H1 (cell line): ENCODE data around the gene ALOX15. TPM values are rescaled to one million over a fixed set of nuclear protein-coding genes. Genes with fewer than 3 reads are reported as not detected.
A peak's percentile ranks its signal among the peaks of the same experiment; 100 is the strongest.

Experiments
- CBX5 ChIP-seq: fragments of 300-800, 300-1000 bp; sonication (generic); IDR thresholded peaks from 2 replicates; pipeline ENCODE4 v1.7.1; 2016; ENCODE audit warnings: antibody characterized with exemption, low read length, low read depth
- CHD1 ChIP-seq: IDR thresholded peaks from 2 replicates; pipeline ENCODE4 v1.6.1; 2012; ENCODE audit warnings: low read depth, low read length, improper control_type of control experiment
- CREB1 ChIP-seq: IDR thresholded peaks from 2 replicates; pipeline ENCODE4 v1.6.1; 2012; ENCODE audit warnings: inconsistent platforms
- CTBP2 ChIP-seq: IDR thresholded peaks from 2 replicates; pipeline ENCODE4 v1.7.0; 2011; ENCODE audit warnings: borderline replicate concordance, mild to moderate bottlenecking, moderate library complexity, mixed read lengths, low read length; ENCODE audit not compliant: insufficient read depth, insufficient read length
- EGR1 ChIP-seq: IDR thresholded peaks from 2 replicates; pipeline ENCODE4 v1.6.1; 2011; ENCODE audit warnings: low read depth, low read length, borderline replicate concordance
- EP300 ChIP-seq, 2 experiments: IDR thresholded peaks; 1 replicate in 1 of 2; 2 replicates in 1 of 2; pipeline ENCODE4 v1.6.1; 2011 to 2012; ENCODE audit warnings: low read depth in 2 of 2, low read length in 2 of 2, mild to moderate bottlenecking in 2 of 2, borderline replicate concordance in 1 of 2, inconsistent platforms in 1 of 2, moderate library complexity in 1 of 2
- GABPA ChIP-seq: IDR thresholded peaks from 2 replicates; pipeline ENCODE4 v1.6.1; 2011; ENCODE audit warnings: mild to moderate bottlenecking, low read length, moderate library complexity, borderline replicate concordance; ENCODE audit not compliant: insufficient read depth
- HDAC2 ChIP-seq, 2 experiments: fragments of 300-600 bp in 1 of 2; sonication (generic) in 1 of 2; IDR thresholded peaks; 2 replicates each; pipeline ENCODE4 v1.6.1; 2011 to 2012; ENCODE audit warnings: low read depth in 2 of 2, low read length in 2 of 2, mild to moderate bottlenecking in 2 of 2, moderate library complexity in 2 of 2, borderline replicate concordance in 1 of 2, inconsistent platforms in 1 of 2
- KDM5A ChIP-seq: fragments of 200-600 bp; IDR thresholded peaks from 2 replicates; pipeline ENCODE4 v1.7.1; 2012; ENCODE audit warnings: mild to moderate bottlenecking, low read length, inconsistent platforms, mixed read lengths
- MAFK ChIP-seq: IDR thresholded peaks from 2 replicates; pipeline ENCODE4 v1.6.1; 2012; ENCODE audit warnings: low read depth, mild to moderate bottlenecking, improper control_type of control experiment, low read length
- POU5F1 ChIP-seq: IDR thresholded peaks from 2 replicates; pipeline ENCODE4 v1.6.1; 2011; ENCODE audit warnings: low read depth, mild to moderate bottlenecking, low read length, moderate library complexity
- RAD21 ChIP-seq, 2 experiments: IDR thresholded peaks in 1 of 2; conservative IDR thresholded peaks in 1 of 2; 2 replicates each; pipeline ENCODE4 v1.6.1; 2011; ENCODE audit warnings: low read depth in 2 of 2, low read length in 2 of 2, improper control_type of control experiment in 1 of 2, inconsistent platforms in 1 of 2, mild to moderate bottlenecking in 1 of 2, moderate library complexity in 1 of 2
- SAP30 ChIP-seq: fragments of 300-600 bp; sonication (generic); IDR thresholded peaks from 2 replicates; pipeline ENCODE4 v1.7.1; 2012; ENCODE audit warnings: low read length, moderate library complexity, mild to moderate bottlenecking, inconsistent platforms; ENCODE audit not compliant: insufficient read depth, insufficient replicate concordance
- TAF7 ChIP-seq: optimal IDR thresholded peaks from 2 replicates; pipeline ENCODE3; 2011; ENCODE audit warnings: low read depth, mild to moderate bottlenecking, inconsistent platforms, low read length, moderate library complexity, borderline replicate concordance
- TBP ChIP-seq: IDR thresholded peaks from 2 replicates; pipeline ENCODE4 v1.6.1; 2011; ENCODE audit warnings: low read depth, low read length, improper control_type of control experiment
- TCF12 ChIP-seq: IDR thresholded peaks from 2 replicates; pipeline ENCODE4 v1.6.1; 2011; ENCODE audit warnings: low read depth, mild to moderate bottlenecking, low read length
- polyA plus RNA-seq, 7 experiments: library from polyadenylated mRNA; depleted of rRNA in 3 of 7; stranded (reverse) in 5 of 7; unstranded in 2 of 7; fragments of >200 nt in 5 of 7; fragments of 200-250 nt in 2 of 7; gene quantifications; 1 replicate in 5 of 7; 2 replicates in 1 of 7; 4 replicates in 1 of 7; pipeline versions ENCODE4 v1.2.1 to v1.2.3, GENCODE V29; 2011 to 2013; ENCODE audit warnings: missing spikeins in 2 of 7, mixed read lengths in 2 of 7
- total RNA-seq: library from RNA; stranded (reverse); fragmentation: NEBNext Ultra II Directional; extraction: Animal tissue kit (Norgen Biotek cat#: 25700); gene quantifications from 2 replicates; pipeline ENCODE4 v1.2.1, GENCODE V29; 2021

Gene ALOX15
- total and polyA plus RNA-seq, 2 of the 8 experiments (the other 6 are each of a cell fraction or from before 2014, with no cell fraction given) = 1.5 to 1.7 TPM

GRCh38 chr17:4599505-4600281 lies 41.8 kb downstream of the ALOX15 start (continued):
- TF ChIP-seq RAD21 (IDR thresholded peaks at IDR 0.05 in 1 of 2, conservative IDR thresholded peaks at IDR 0.05 in 1 of 2; ENCODE audit: low read depth in 2 of 2, low read length in 2 of 2) (no peak), HDAC2 (IDR thresholded peaks at IDR 0.05; ENCODE audit: borderline replicate concordance in 1 of 2, low read depth in 2 of 2, low read length in 2 of 2) (peak; percentile 61 to 79; a peak in 3 of 4 replicates), POU5F1 (no peak), KDM5A (no peak), GABPA (peak; percentile 44; the same call in 1 of the 2 replicates), CBX5 (no peak), TCF12 (0 out of 2 replicates have a peak, but pooled peaks have one; percentile 18), SAP30 (no peak), CHD1 (no peak), MAFK (peak; percentile 47; the same call in 1 of the 2 replicates), CREB1 (no peak; the same call in 1 of the 2 replicates), EGR1 (0 out of 2 replicates have a peak, but pooled peaks have one; percentile 7), TAF7 (peak; percentile 38), CTBP2 (peak; percentile 26), EP300 (IDR thresholded peaks at IDR 0.05; ENCODE audit: borderline replicate concordance in 1 of 2, low read depth in 2 of 2, low read length in 2 of 2) (peak in 1 of 2 experiments; percentile 71; a peak in 1 of 3 replicates), TBP (0 out of 2 replicates have a peak, but pooled peaks have one; percentile 36)
- TF ChIP-seq, all 59 proteins: peak for 17
